Breast epithelium (tissue), 3 donors: ENCODE measurements around the gene CDH8.

Experiments used
- CTCF ChIP-seq, 3 donors: fragments of 450-650 bp; IDR thresholded peaks; one replicate each; pipeline ENCODE4 v1.5.1; 2016 to 2017; ENCODE audit warnings: antibody characterized with exemption in 3 of 3, mild to moderate bottlenecking in 3 of 3, moderate library complexity in 3 of 3
- POLR2AphosphoS5 ChIP-seq, 3 donors: sonication (generic); formaldehyde crosslinking; IDR thresholded peaks; one replicate each; pipeline ENCODE4 v1.6.1; 2017; ENCODE audit warnings: antibody characterized with exemption in 3 of 3

GRCh38 chr16:62036101-62036801 lies at the start of gene CDH8:
- TF ChIP-seq CTCF (IDR thresholded peaks at IDR 0.05) (no peak), POLR2AphosphoS5 (IDR thresholded peaks at IDR 0.05) (no peak)
